22Rv1 (cell line): ENCODE results near the gene MEGF11.
"Not testable (repeated sequence)": the region's sequence is repeated elsewhere in the genome, so short reads cannot be mapped to it uniquely, and the experiment has no call there.

Experiments
- H3K27ac ChIP-seq: fragments of 450-650 bp; 2 replicates; pipeline ENCODE4 v1.5.1; 2017
- ZFX ChIP-seq: fragments of 450-650 bp; IDR thresholded peaks from 2 replicates; pipeline ENCODE4 v1.6.1; 2017; ENCODE audit warnings: antibody characterized with exemption, borderline replicate concordance
- TF ChIP-seq, protein P1 (sequence below): fragments of 450-650 bp; IDR thresholded peaks from 2 replicates; pipeline ENCODE4 v1.5.1; 2017; ENCODE audit warnings: mild to moderate bottlenecking

MEGF11 gene

DNA sequence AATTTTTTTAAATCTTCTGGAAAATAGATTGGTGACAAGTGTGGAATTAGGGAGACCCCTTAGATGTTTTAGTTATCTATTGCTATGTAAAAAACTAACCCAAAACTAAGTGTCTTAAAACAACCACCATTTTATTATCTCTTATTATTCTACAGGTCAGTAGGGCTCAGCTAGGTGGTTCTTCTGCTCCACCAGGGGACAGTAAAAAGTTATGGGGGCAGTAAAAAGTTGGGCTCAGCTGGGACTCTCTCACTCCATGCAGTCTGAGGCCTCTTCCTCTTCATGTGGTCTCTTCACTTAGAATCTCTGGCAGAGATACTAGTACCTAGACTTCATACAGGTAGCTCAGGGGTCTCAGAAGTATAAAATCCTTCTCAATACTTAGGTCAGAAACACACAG, 21.8 kb upstream of the MEGF11 start:
- TF ChIP-seq ZFX: no peak
- TF ChIP-seq, protein P1, sequence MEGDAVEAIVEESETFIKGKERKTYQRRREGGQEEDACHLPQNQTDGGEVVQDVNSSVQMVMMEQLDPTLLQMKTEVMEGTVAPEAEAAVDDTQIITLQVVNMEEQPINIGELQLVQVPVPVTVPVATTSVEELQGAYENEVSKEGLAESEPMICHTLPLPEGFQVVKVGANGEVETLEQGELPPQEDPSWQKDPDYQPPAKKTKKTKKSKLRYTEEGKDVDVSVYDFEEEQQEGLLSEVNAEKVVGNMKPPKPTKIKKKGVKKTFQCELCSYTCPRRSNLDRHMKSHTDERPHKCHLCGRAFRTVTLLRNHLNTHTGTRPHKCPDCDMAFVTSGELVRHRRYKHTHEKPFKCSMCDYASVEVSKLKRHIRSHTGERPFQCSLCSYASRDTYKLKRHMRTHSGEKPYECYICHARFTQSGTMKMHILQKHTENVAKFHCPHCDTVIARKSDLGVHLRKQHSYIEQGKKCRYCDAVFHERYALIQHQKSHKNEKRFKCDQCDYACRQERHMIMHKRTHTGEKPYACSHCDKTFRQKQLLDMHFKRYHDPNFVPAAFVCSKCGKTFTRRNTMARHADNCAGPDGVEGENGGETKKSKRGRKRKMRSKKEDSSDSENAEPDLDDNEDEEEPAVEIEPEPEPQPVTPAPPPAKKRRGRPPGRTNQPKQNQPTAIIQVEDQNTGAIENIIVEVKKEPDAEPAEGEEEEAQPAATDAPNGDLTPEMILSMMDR: no peak

DNA sequence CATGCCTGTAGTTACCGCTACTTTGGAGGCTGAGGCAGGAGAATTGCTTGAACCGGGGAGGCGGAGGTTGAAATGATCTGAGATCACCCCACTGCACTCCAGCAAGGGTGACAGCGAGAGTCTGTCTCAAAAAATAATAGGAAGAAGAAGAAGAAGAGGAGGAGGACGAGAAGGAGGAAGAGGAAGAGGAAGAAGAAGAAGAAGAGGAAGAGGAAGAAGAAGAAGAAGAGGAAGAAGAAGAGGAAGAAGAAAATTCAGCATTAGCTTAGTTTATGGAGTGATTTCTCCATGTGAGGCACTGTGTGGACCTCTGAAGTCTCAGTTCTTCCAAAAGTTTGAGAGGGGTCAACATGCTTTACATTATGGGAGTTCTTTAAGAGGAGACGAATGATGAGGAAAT, 17.4 kb upstream of the MEGF11 start:
- H3K27ac ChIP-seq: no peak overlapping the region
- TF ChIP-seq ZFX: no peak
- TF ChIP-seq, protein P1: no peak

More for the DNA sequence above, 21.8 kb upstream of the MEGF11 start:
- no peak overlapping the region for H3K27ac ChIP-seq

DNA sequence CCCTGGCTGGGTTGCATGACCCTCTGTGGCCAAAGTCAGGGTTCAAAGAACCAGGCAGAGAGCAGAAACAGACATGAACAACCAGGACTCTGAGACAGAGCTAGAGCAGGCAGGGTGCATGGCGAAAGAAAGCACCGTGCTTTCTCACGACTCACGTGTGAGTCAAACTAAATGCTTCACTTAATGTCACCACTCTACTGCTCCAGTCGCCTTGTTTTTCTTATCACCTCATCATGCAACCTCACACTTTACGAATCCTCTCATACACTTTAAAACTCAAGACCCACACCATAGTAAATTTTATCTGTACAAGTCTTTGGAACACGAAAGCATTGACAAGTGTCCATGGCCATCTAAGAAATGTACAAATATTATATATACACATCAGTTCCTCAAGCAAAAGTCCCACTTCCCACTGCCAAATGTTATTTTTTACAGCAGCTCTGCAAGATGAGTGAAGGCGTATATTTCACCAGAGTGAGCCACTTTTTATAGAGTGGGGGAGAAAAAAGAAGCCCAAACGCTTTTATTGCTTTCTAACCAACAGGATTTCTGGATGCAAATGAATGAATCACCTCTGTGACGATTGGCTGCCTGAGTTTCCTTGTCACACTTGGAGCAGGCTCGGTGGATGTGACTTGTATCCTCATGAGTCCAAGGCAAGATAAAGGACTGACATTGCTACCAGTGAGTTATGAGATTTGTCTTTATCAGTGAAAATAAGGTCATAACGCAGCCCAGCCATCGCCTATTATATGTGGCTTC, 16.0 kb upstream of the MEGF11 start:
- peak overlapping the region; percentile 82 for H3K27ac ChIP-seq
- TF ChIP-seq, protein P1: no peak
- TF ChIP-seq ZFX: no peak

DNA sequence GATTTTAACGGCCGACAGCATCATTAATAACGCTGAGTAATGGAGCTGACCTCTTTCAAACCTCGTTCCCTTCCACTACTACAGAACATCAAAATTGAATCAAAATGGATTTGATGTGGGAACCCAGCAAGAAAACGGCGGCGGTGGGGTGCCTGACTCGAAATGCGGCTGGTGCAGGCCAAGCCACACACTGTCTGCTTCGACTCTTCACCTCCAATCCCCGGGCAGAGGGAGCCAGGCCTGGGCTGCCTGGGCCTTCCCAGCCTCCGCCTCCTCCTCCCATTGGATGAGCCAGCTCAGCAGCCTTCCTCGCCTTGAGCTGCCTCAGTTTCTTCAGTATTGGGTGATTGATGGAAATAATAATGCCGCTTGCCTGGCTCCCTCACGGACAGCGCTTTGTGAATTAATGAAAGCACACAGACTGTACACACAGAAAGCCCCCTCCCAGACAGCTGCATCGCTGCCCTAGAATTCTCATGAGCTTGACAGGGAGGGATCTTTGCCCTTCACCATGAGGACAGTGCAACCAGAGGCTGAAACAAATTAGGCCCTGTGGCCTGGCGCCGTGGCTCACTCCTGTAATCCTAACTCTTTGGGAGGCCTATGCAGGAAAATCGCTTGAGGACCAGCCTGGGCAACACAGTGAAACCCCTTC, 11.4 kb upstream of the MEGF11 start:
- TF ChIP-seq, protein P1: no peak
- TF ChIP-seq ZFX: no peak
- no peak overlapping the region for H3K27ac ChIP-seq

DNA sequence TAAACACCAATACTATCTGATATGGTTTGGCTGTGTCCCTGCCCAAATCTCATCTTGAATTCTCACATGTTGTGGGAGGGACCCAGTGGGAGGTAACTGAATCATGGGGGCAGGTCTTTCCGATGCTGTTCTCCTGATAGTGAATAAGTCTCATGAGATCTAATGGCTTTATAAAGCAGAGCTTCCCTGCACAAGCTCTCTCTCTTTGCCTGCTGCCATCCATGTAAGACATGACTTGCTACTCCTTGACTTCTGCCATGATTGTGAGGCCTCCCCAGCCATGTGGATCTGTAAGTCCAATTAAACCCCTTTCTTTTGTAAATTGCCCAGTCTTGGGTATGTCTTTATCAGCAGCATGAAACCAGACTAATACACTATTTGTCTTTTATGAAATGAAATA, 9.3 kb upstream of the MEGF11 start:
- not testable (repeated sequence) for H3K27ac ChIP-seq

DNA sequence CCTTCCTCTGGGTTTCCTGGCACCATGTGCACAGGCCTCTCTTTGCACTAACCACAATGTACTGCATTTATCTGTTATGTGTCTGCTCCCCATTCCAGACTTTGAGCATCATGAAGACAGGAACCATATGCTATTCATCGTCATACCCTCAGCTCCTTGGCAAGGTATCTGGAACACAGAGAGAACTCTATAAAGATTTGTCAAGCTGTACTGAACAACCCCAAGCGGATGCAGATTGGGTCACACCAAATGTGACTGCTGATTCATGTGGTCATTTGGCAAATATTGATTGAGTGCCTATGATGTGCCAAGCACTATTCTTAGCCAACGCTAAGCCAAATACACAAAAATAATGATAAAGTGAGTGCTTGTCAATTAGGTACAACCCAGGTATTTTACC, 7.5 kb upstream of the MEGF11 start:
- TF ChIP-seq, protein P1: no peak
- no peak for TF ChIP-seq ZFX
- H3K27ac ChIP-seq: no peak overlapping the region

DNA sequence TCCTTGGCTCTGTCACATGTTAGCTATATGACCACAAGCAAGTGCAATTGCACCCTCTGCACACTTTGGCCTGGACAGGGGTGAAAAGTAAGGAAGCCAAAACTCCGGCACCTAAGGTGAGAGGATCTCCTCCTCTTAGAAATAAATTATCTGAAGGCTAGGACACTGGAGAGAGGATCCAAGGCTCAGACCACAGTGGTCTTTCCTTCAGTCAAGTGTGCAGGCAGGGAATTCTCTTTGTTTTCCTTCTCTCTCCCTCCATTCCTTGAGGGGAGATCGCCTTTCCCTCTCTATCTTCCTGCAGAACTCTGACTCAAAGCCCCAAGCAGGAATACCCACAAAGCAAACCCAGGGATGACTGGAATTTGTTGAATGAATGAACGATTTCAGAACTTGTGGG, 3.1 kb upstream of the MEGF11 start:
- no peak overlapping the region for H3K27ac ChIP-seq
- TF ChIP-seq, protein P1: no peak
- no peak for TF ChIP-seq ZFX
